K562 (cell line): ENCODE data around the gene PRRT2. TPM values are rescaled to one million over a fixed set of nuclear protein-coding genes. Genes with fewer than 3 reads are reported as not detected.

ENCODE experiments used
- ATAC-seq: fragments of 200-7000 bp; cut with Tn5 transposase; 3 replicates; pipeline ENCODE4 v1.9.1; 2020; ENCODE audit warnings: moderate library complexity
- BruUV-seq: library from RNA; stranded (reverse); fragments of 400-500 nt; replicated peaks from 2 replicates; lab custom pipeline; 2021; lab: Mats Ljungman, UMichigan
- CTCF ChIA-PET: fragments of 300-600 bp; formaldehyde crosslinking; extraction: SDS; loops from one replicate; lab custom pipeline; 2021; ENCODE audit warnings: low intra/inter-chr PET ratio; lab: Yijun Ruan, JAX
- POLR2A ChIA-PET: fragments of 300-600, 350-650 bp; sonication (Branson Sonifier 250); formaldehyde crosslinking; extraction: SDS; loops from one replicate; lab custom pipeline; 2021; ENCODE audit warnings: antibody characterized with exemption, inconsistent platforms; lab: Yijun Ruan, JAX
- DNase-seq, 4 experiments: peaks; one replicate each; pipeline versions ENCODE4 v3.0.0 to v3.0.0-alpha.2; 2011 to 2018; ENCODE audit warnings: low spot score in 3 of 4, mixed read lengths in 3 of 4; ENCODE audit errors: extremely low read depth in 1 of 4
- FAIRE-seq: peaks from 2 replicates; lab custom pipeline; 2011; peaks lifted over from hg19 to GRCh38; lab: Jason Lieb, UNC
- H2AFZ ChIP-seq: 2 replicates; pipeline ENCODE4 v1.6.0; 2011; ENCODE audit warnings: low read depth, low read length, control low read depth, inconsistent platforms
- H3K27ac ChIP-seq: fragments of 200-600 bp; 3 replicates; pipeline ENCODE4 v1.8.0; 2011; ENCODE audit warnings: low read depth, mild to moderate bottlenecking, control low read depth, inconsistent platforms, low read length, moderate library complexity, mixed read lengths; ENCODE audit errors: extremely low read depth
- H3K27me3 ChIP-seq, 2 experiments: fragments of 300-600 bp in 1 of 2; 2 replicates in 1 of 2; 3 replicates in 1 of 2; pipeline versions ENCODE4 v1.6.0 to v1.8.0; 2011; ENCODE audit warnings: inconsistent platforms in 2 of 2, low read length in 2 of 2, mild to moderate bottlenecking in 1 of 2, mixed read lengths in 1 of 2, moderate library complexity in 1 of 2; ENCODE audit not compliant: control insufficient read depth in 2 of 2, insufficient read depth in 2 of 2
- H3K36me3 ChIP-seq: fragments of 300-600 bp; 3 replicates; pipeline ENCODE4 v1.8.0; 2011; ENCODE audit warnings: mild to moderate bottlenecking, low read length, inconsistent platforms; ENCODE audit not compliant: control insufficient read depth, insufficient read depth
- H3K4me1 ChIP-seq, 2 experiments: fragments of 200-600 bp in 1 of 2; replicated peaks in 1 of 2; 2 replicates in 1 of 2; 3 replicates in 1 of 2; pipeline versions ENCODE4 v1.5.1 to v1.8.0; 2011; ENCODE audit warnings: inconsistent platforms in 2 of 2, low read length in 2 of 2, mild to moderate bottlenecking in 1 of 2, mixed read lengths in 1 of 2, moderate library complexity in 1 of 2; ENCODE audit not compliant: control insufficient read depth in 2 of 2, insufficient read depth in 2 of 2
- H3K4me2 ChIP-seq: 2 replicates; pipeline ENCODE4 v1.6.1; 2011; ENCODE audit warnings: low read length, control low read depth, inconsistent platforms, mixed read lengths; ENCODE audit not compliant: insufficient read depth
- H3K4me3 ChIP-seq: fragments of 200-600 bp; sonication (generic), shearing (Covaris generic); 2 replicates; pipeline ENCODE4 v1.5.1; 2016; ENCODE audit warnings: control low read depth, inconsistent platforms
- H3K79me2 ChIP-seq: fragments of 200-600 bp; 3 replicates; pipeline ENCODE4 v1.8.0; 2011; ENCODE audit warnings: low read length, inconsistent platforms; ENCODE audit not compliant: control insufficient read depth, insufficient read depth
- H3K9ac ChIP-seq, 2 experiments: 2 replicates each; pipeline versions ENCODE4 v1.6.0 to v1.6.1; 2011; ENCODE audit warnings: low read depth in 2 of 2, low read length in 2 of 2, control low read depth in 1 of 2, inconsistent platforms in 1 of 2, mild to moderate bottlenecking in 1 of 2, mixed read lengths in 1 of 2; ENCODE audit not compliant: insufficient read depth in 1 of 2
- H3K9me1 ChIP-seq: one replicate; pipeline ENCODE4 v1.6.0; 2011; ENCODE audit warnings: inconsistent platforms, mild to moderate bottlenecking, low read length, moderate library complexity; ENCODE audit not compliant: control insufficient read depth, insufficient read depth
- H3K9me3 ChIP-seq: replicated peaks from 2 replicates; pipeline ENCODE4 v1.5.1; 2011; ENCODE audit warnings: low read depth, low read length, inconsistent platforms; ENCODE audit not compliant: control insufficient read depth, insufficient read depth
- H4K20me1 ChIP-seq: replicated peaks from 2 replicates; pipeline ENCODE4 v1.6.1; 2011; ENCODE audit warnings: low read length, inconsistent platforms, mixed read lengths; ENCODE audit not compliant: control insufficient read depth, insufficient read depth
- BCOR ChIP-seq: fragments of 450-650 bp; IDR thresholded peaks from 2 replicates; pipeline ENCODE4 v1.6.1; 2016
- CBFB ChIP-seq: sonication (generic); formaldehyde crosslinking; IDR thresholded peaks from 2 replicates; pipeline ENCODE4 v1.4.0; 2020; ENCODE audit warnings: mild to moderate bottlenecking, missing genetic modification reagents
- KDM1A ChIP-seq, 2 experiments: fragments of 450-650 bp; IDR thresholded peaks; 2 replicates each; pipeline ENCODE4 v1.6.1; 2016; ENCODE audit warnings: mild to moderate bottlenecking in 2 of 2
- RBM25 ChIP-seq: fragments of 200-400 bp; formaldehyde crosslinking; IDR thresholded peaks from 2 replicates; pipeline ENCODE4 v1.6.1; 2018; ENCODE audit warnings: low read length, low read depth, moderate library complexity; ENCODE audit not compliant: severe bottlenecking
- SRSF7 ChIP-seq: fragments of 200-400 bp; formaldehyde crosslinking; optimal IDR thresholded peaks from 2 replicates; pipeline ENCODE3; 2017; ENCODE audit warnings: mild to moderate bottlenecking, low read depth, low read length
- whole genome bisulfite sequencing: fragments of 100-300 bp; shearing (Covaris generic); methylation state at CpG from one replicate; pipeline ENCODE4 v1.1.6; 2016; ENCODE audit warnings: low coverage, mixed read lengths; ENCODE audit not compliant: insufficient coverage; ENCODE audit errors: missing lambda C conversion rate; 5-methylcytosine and 5-hydroxymethylcytosine counted together
- in situ Hi-C: fragments of 300-500 bp; cut with MboI; formaldehyde crosslinking; loops from 4 replicates; pipeline ENCODE4 v1.15.0; 2018; ENCODE audit warnings: inconsistent platforms, mixed read lengths
- intact Hi-C: fragments of 100-400 bp; cut with micrococcal nuclease; formaldehyde crosslinking; loops from 2 replicates; pipeline ENCODE4 v1.14.2; 2022
- polyA plus RNA-seq, 8 experiments: library from polyadenylated mRNA; depleted of rRNA in 4 of 8; stranded (reverse) in 5 of 8; unstranded in 3 of 8; fragments of >200 nt; fragmentation: Nextera tagmentation in 2 of 8; fragmentation: Illumina TruSeq in 1 of 8; extraction: Ambion mirVana in 2 of 8; extraction: Trizol in 1 of 8; gene quantifications; 2 replicates each; pipeline versions ENCODE4 v1.2.1 to v1.2.3, GENCODE V29; 2011 to 2014; ENCODE audit warnings: inconsistent platforms in 1 of 8, missing spikeins in 1 of 8
- total RNA-seq, 7 experiments: library from RNA; depleted of rRNA in 6 of 7; stranded (reverse); fragments of >200 nt in 6 of 7; fragmentation: Illumina TruSeq in 2 of 7; extraction: Trizol in 2 of 7; gene quantifications; 2 replicates each; pipeline versions ENCODE4 v1.2.1 to v1.2.3, GENCODE V29; 2011 to 2021; ENCODE audit warnings: low replicate concordance in 1 of 7

Gene PRRT2
- total and polyA plus RNA-seq, 9 of the 15 experiments (the other 6 are each of a cell fraction or from before 2014, with no cell fraction given), result 0.11 to 1.0 (median 0.42) TPM; not detected in 2

- in situ Hi-C loops (no loop called here), intact Hi-C loops (no loop called here)
- Histone ChIP-seq H3K27ac (no peak overlapping the region), H3K36me3 (no peaks in the 10 kb centered on the region), H3K9me1 (no peaks in the 10 kb centered on the region), H3K9me3 (no peaks in the 10 kb centered on the region), H3K27me3 (0 out of 5 replicates have a peak, but pooled peaks cover 0 to 4% of the 10 kb centered on the region in 2 experiments), H3K4me2 (no peak overlapping the region), H3K9ac (no peak overlapping the region), H3K4me3 (no peak overlapping the region), H3K4me1 (peaks cover 0 to 38% of the 10 kb centered on the region in 2 experiments; a peak in 2 of 5 replicates), H3K79me2 (no peaks in the 10 kb centered on the region), H4K20me1 (no peaks in the 10 kb centered on the region), H2AFZ (no peak overlapping the region)
- BruUV-seq, result no TSS peak
- DNase-seq (no peak), FAIRE-seq (no peak), ATAC-seq (no peak)
- POLR2A ChIA-PET, result interaction anchor here (2.2 kb wide), 1 partner anchor 14 kb away, joined by 8 read pairs; no protein-coding TSS in a partner anchor
- 65% methylated on average over 8 of the region's 8 CpGs for WGBS
- TF ChIP-seq CBFB (CRISPR knock-in tag) (no peak), SRSF7 (no peak), BCOR (peak; percentile 55), KDM1A (IDR thresholded peaks at IDR 0.05) (peak in 1 of 2 experiments; percentile 13; a peak in 1 of 4 replicates), RBM25 (peak; percentile 77)
- CTCF ChIA-PET, result no interaction called here
Observed at GRCh38 chr16:29843931-29844330, 31.9 kb downstream of the PRRT2 start.
